ENCODE measurements around the gene CLN5. TPM values are rescaled to one million over a fixed set of nuclear protein-coding genes. Genes with fewer than 3 reads are reported as not detected.

Gene CLN5
- total and polyA plus RNA-seq, 2 of the 13 experiments (the other 11 are each of a cell fraction or from before 2014, with no cell fraction given): 10.1 to 13.7 TPM

GRCh38 chr13:77026255-77026860 lies 34.5 kb downstream of the CLN5 start (continued):
- TF ChIP-seq FOXP1 (IDR thresholded peaks at IDR 0.05) (no peak), FOXP1 (CRISPR knock-in tag; IDR thresholded peaks at IDR 0.05) (no peak), MXD4 (CRISPR knock-in tag; IDR thresholded peaks at IDR 0.05) (peak; percentile 42; the same call in 1 of the 2 replicates), KMT2B (CRISPR knock-in tag; IDR thresholded peaks at IDR 0.05) (peak; percentile 26; the same call in 1 of the 2 replicates), LCORL (IDR thresholded peaks at IDR 0.05) (no peak), LCORL (CRISPR knock-in tag; IDR thresholded peaks at IDR 0.05) (0 out of 2 replicates have a peak, but pooled peaks have one; percentile 18), ZNF33B (CRISPR knock-in tag; IDR thresholded peaks at IDR 0.05) (0 out of 2 replicates have a peak, but pooled peaks have one; percentile 45), SIN3A (IDR thresholded peaks at IDR 0.05; ENCODE audit: borderline replicate concordance, low read depth, low read length) (peak; percentile 70), ZNF687 (CRISPR knock-in tag; IDR thresholded peaks at IDR 0.05) (peak; percentile 83), GZF1 (CRISPR knock-in tag; IDR thresholded peaks at IDR 0.05) (no peak), KLF15 (CRISPR knock-in tag; IDR thresholded peaks at IDR 0.05; ENCODE audit: borderline replicate concordance) (no peak), PREB (CRISPR knock-in tag; IDR thresholded peaks at IDR 0.05) (no peak), POLR2A (IDR thresholded peaks at IDR 0.05; ENCODE audit: insufficient read depth in 1 of 2, low read depth in 2 of 2, low read length in 2 of 2) (peak in 1 of 2 experiments; percentile 3; a peak in 1 of 4 replicates), HES4 (CRISPR knock-in tag; IDR thresholded peaks at IDR 0.05; ENCODE audit: borderline replicate concordance) (0 out of 2 replicates have a peak, but pooled peaks have one; percentile 34), ZBTB42 (CRISPR knock-in tag; IDR thresholded peaks at IDR 0.05) (no peak), GABPB1 (CRISPR knock-in tag; IDR thresholded peaks at IDR 0.05) (peak; percentile 47; the same call in 1 of the 2 replicates), ZNF441 (CRISPR knock-in tag; IDR thresholded peaks at IDR 0.05; ENCODE audit: borderline replicate concordance) (peak; percentile 22; the same call in 1 of the 2 replicates), ZNF709 (CRISPR knock-in tag; IDR thresholded peaks at IDR 0.05) (0 out of 2 replicates have a peak, but pooled peaks have one; percentile 6), ZNF263 (CRISPR knock-in tag; IDR thresholded peaks at IDR 0.05) (no peak), AGO1 (IDR thresholded peaks at IDR 0.05; ENCODE audit: low read depth, low read length, poor library complexity, severe bottlenecking) (no peak), TARDBP (CRISPR knock-in tag; IDR thresholded peaks at IDR 0.05) (no peak)
- TF ChIP-seq, protein P1, sequence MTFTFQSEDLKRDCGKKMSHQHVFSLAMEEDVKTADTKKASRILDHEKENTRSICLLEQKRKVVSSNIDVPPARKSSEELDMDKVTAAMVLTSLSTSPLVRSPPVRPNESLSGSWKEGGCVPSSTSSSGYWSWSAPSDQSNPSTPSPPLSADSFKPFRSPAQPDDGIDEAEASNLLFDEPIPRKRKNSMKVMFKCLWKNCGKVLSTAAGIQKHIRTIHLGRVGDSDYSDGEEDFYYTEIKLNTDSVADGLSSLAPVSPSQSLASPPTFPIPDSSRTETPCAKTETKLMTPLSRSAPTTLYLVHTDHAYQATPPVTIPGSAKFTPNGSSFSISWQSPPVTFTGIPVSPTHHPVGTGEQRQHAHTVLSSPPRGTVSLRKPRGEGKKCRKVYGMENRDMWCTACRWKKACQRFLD (CRISPR knock-in tag; IDR thresholded peaks at IDR 0.05; ENCODE audit: borderline replicate concordance): 0 out of 2 replicates have a peak, but pooled peaks have one; percentile 39
- TF ChIP-seq, protein P2, sequence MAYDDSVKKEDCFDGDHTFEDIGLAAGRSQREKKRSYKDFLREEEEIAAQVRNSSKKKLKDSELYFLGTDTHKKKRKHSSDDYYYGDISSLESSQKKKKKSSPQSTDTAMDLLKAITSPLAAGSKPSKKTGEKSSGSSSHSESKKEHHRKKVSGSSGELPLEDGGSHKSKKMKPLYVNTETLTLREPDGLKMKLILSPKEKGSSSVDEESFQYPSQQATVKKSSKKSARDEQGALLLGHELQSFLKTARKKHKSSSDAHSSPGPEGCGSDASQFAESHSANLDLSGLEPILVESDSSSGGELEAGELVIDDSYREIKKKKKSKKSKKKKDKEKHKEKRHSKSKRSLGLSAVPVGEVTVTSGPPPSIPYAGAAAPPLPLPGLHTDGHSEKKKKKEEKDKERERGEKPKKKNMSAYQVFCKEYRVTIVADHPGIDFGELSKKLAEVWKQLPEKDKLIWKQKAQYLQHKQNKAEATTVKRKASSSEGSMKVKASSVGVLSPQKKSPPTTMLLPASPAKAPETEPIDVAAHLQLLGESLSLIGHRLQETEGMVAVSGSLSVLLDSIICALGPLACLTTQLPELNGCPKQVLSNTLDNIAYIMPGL (CRISPR knock-in tag; IDR thresholded peaks at IDR 0.05; ENCODE audit: borderline replicate concordance in 1 of 2, low read depth in 1 of 2): peak in 1 of 2 experiments; percentile 51; a peak in 2 of 4 replicates

Measured in HepG2 (cell line).